ENCODE data around the gene BCAS1.

BCAS1 gene

DNA sequence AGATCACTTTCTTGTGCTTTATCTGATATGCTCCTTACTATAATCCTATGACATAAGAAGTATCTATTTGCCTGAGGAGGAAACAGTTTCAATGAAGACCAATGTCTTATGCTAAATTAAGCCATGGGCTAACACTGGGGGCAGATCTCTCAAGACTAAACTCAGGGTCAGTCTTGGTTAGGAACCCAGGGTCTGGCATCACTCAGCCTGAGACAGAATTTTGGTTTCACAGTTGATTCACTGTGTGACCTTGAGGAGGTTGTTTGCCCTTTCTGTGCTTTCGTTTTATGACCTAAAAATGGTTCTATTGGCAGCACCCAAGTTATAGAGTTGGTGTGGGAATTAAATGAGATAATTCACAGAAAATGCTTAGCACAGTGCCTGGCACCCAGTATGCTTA lies 4.9 kb upstream of the BCAS1 start:
- Histone ChIP-seq H3K36me3 (ENCODE audit: insufficient read depth, low read length) (no peaks in the 10 kb centered on the region), H3K9ac (ENCODE audit: low read depth, low read length) (no peak overlapping the region), H3K27me3 (ENCODE audit: insufficient read depth, low read length) (no peaks in the 10 kb centered on the region), H3K4me3 (ENCODE audit: low read length) (no peak overlapping the region), H3K27ac (ENCODE audit: low read depth, low read length) (no peak overlapping the region), H3K9me3 (ENCODE audit: insufficient read depth, low read depth, low read length) (no peaks in the 10 kb centered on the region), H3K4me1 (ENCODE audit: insufficient read depth, low read length) (peaks cover 5% of the 10 kb centered on the region; the same call in 1 of the 2 replicates)
- 80% methylated on average over 1 of the region's 1 CpG for WGBS

DNA sequence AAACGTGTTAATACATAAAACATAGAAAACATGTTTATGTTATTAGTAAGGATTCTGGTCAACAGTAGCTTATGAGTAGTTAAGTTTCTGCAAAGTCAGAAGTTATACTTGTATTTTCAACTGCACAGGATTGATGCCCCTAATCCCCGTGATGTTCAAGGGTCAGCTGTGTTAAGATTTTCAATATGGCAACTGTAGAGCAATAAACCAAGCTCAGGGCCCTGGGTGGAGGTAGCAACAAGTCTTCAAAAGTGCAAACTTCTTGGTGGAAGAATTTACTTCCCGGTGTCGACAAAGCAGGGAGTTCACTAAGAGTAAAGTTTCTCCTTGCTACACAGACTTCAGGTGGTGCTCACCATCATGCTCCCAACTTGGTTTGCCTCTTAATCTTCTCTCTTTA lies 4.1 kb upstream of the BCAS1 start:
- H3K4me3 ChIP-seq (ENCODE audit: low read length): no peak overlapping the region

DNA sequence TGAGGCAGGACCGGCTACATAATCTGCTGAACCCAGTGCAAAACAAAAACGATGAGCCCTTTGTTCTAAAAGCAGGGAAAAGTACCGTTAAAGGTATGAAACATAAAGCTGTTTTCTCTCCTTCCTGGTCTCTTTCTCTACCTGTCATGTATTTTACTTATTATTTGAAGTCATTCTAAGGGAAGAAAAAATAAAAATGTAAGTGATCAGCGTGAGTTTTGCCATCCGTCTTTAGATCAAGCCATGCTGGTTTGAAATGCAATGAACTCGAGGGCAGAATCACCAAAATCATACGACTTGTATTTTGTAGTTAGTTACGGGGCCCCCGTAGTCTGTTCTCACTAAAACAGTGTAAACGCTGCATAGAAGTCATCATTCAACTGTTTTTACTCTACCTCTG lies 2.9 kb upstream of the BCAS1 start:
- 94% methylated on average over 10 of the region's 10 CpGs for WGBS
- no peaks in the 10 kb centered on the region for H3K27me3 ChIP-seq (ENCODE audit: insufficient read depth, low read length)
- no peak overlapping the region for H3K9ac ChIP-seq (ENCODE audit: low read depth, low read length)
- H3K9me3 ChIP-seq (ENCODE audit: insufficient read depth, low read depth, low read length): no peaks in the 10 kb centered on the region
- no peaks in the 10 kb centered on the region for H3K36me3 ChIP-seq (ENCODE audit: insufficient read depth, low read length)
- H3K4me3 ChIP-seq (ENCODE audit: low read length): no peak overlapping the region
- peaks cover 25% of the 10 kb centered on the region for H3K4me1 ChIP-seq (ENCODE audit: insufficient read depth, low read length)
- no peak overlapping the region for H3K27ac ChIP-seq (ENCODE audit: low read depth, low read length)

More for the DNA sequence above, 4.1 kb upstream of the BCAS1 start:
- peaks cover 13% of the 10 kb centered on the region for H3K4me1 ChIP-seq (ENCODE audit: insufficient read depth, low read length)
- H3K9me3 ChIP-seq (ENCODE audit: insufficient read depth, low read depth, low read length): no peaks in the 10 kb centered on the region
- H3K27ac ChIP-seq (ENCODE audit: low read depth, low read length): no peak overlapping the region
- 96% methylated on average over 3 of the region's 4 CpGs for WGBS
- no peak overlapping the region for H3K9ac ChIP-seq (ENCODE audit: low read depth, low read length)
- H3K36me3 ChIP-seq (ENCODE audit: insufficient read depth, low read length): no peaks in the 10 kb centered on the region
- no peaks in the 10 kb centered on the region for H3K27me3 ChIP-seq (ENCODE audit: insufficient read depth, low read length)

DNA sequence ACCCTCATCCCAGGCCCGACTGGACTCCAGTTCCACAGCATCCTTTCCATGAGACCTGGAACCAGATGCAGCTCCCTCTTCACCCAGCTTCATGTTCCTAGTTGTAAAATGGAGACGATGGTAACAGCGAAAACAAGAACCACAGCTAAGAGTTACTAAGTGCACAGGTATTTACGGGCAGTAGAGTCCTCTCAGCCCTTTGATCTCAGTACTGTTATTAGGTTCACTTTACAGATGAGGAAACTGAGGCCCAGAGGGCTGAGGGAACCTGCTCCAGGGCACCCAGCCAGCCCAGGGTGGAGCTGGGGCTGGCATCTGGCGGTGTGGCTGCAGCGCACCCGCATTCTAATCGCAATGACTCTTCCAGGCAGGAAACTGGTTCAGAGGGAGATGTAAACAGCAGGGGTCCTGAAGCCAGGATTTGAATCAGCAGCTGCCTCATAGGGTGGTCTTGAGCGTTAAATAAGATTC lies 858 bp downstream of the BCAS1 start:
- Histone ChIP-seq H3K9ac (ENCODE audit: low read depth, low read length) (no peak overlapping the region), H3K9me3 (ENCODE audit: insufficient read depth, low read depth, low read length) (no peaks in the 10 kb centered on the region), H3K27ac (ENCODE audit: low read depth, low read length) (peak overlapping the region; percentile 12; the same call in 1 of the 2 replicates), H3K4me1 (ENCODE audit: insufficient read depth, low read length) (peaks cover 37% of the 10 kb centered on the region), H3K27me3 (ENCODE audit: insufficient read depth, low read length) (no peaks in the 10 kb centered on the region), H3K36me3 (ENCODE audit: insufficient read depth, low read length) (no peaks in the 10 kb centered on the region), H3K4me3 (ENCODE audit: low read length) (no peak overlapping the region)
- 54% methylated on average over 9 of the region's 9 CpGs for WGBS

DNA sequence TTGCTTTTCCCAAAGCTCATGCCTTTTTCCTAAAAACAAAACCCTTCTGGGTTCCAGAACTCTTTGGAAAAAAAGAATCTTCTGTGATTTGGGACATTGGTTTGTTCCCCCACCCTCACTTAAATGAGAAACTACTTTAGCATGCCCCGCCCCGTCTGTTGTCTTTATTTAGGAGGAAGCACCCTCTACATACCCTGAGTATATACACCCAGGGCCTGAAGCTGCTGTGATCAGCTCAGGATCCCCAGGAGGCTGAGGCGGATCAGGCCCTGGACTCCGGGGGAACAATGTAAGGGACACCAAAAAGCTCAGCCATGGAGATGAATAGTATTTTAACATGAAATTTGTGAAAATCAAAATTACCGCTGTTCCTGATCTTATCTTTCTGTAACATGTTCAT lies 1.4 kb downstream of the BCAS1 start:
- Histone ChIP-seq H3K27ac (ENCODE audit: low read depth, low read length) (peak overlapping the region; percentile 67), H3K9ac (ENCODE audit: low read depth, low read length) (0 out of 2 replicates have a peak overlapping the region, but pooled peaks have one; percentile 10), H3K4me1 (ENCODE audit: insufficient read depth, low read length) (peaks cover 37% of the 10 kb centered on the region), H3K4me3 (ENCODE audit: low read length) (no peak overlapping the region), H3K36me3 (ENCODE audit: insufficient read depth, low read length) (no peaks in the 10 kb centered on the region), H3K9me3 (ENCODE audit: insufficient read depth, low read depth, low read length) (no peaks in the 10 kb centered on the region), H3K27me3 (ENCODE audit: insufficient read depth, low read length) (no peaks in the 10 kb centered on the region)
- 67% methylated on average over 5 of the region's 5 CpGs for WGBS

DNA sequence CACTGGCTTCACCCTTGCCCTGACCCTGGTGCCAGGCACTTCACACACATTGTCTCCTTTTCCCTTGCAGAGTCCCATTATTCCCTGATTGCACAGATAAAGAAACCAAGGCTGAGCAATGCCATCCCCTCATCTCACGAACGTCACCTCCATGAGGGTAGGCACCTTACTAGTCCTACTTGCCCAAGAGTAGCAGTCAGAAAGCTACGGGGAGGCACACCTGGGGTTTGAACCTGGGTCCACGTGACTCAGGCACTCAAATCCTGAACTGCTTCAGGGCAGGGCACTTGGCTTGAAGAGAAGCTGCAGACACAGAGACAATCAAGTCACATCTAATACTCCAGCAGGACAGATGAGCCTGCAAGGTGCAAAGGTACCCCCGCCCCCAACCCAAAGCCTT lies 1.9 kb downstream of the BCAS1 start:
- Histone ChIP-seq H3K4me1 (ENCODE audit: insufficient read depth, low read length) (peaks cover 37% of the 10 kb centered on the region), H3K9me3 (ENCODE audit: insufficient read depth, low read depth, low read length) (no peaks in the 10 kb centered on the region), H3K27me3 (ENCODE audit: insufficient read depth, low read length) (no peaks in the 10 kb centered on the region), H3K36me3 (ENCODE audit: insufficient read depth, low read length) (no peaks in the 10 kb centered on the region), H3K9ac (ENCODE audit: low read depth, low read length) (0 out of 2 replicates have a peak overlapping the region, but pooled peaks have one; percentile 10), H3K27ac (ENCODE audit: low read depth, low read length) (peak overlapping the region; percentile 67), H3K4me3 (ENCODE audit: low read length) (no peak overlapping the region)
- 65% methylated on average over 5 of the region's 5 CpGs for WGBS

DNA sequence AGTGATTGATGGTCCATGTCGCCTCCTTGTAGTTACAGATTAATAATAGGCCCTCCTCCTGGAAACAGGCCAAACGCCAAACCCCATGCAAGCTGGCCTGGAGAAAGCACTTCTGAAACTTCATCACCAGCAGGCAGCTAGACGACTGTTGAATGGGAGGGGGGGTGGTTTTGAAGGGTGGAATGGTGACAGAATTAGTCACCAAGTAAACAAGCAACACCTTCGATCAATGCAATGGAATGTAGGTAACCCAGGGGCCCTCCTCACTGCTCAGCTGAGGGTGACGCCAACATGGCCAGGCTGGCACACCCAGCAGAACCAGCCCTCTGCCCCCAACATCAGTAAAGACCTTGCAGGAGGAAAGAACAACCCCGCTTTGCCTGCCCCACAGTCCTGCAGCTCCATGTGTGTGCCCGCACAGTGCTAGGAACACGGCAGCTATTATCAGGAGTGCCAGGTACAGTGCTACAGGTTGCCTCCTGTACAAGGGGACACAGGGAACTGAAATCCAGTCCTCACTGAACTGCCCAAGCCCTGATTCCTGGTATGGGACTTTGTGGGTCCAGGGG lies 2.7 kb downstream of the BCAS1 start:
- WGBS: 75% methylated on average over 8 of the region's 8 CpGs
- Histone ChIP-seq H3K36me3 (ENCODE audit: insufficient read depth, low read length) (no peaks in the 10 kb centered on the region), H3K27ac (ENCODE audit: low read depth, low read length) (no peak overlapping the region), H3K4me3 (ENCODE audit: low read length) (no peak overlapping the region), H3K4me1 (ENCODE audit: insufficient read depth, low read length) (peaks cover 37% of the 10 kb centered on the region), H3K9ac (ENCODE audit: low read depth, low read length) (no peak overlapping the region), H3K27me3 (ENCODE audit: insufficient read depth, low read length) (no peaks in the 10 kb centered on the region), H3K9me3 (ENCODE audit: insufficient read depth, low read depth, low read length) (no peaks in the 10 kb centered on the region)

DNA sequence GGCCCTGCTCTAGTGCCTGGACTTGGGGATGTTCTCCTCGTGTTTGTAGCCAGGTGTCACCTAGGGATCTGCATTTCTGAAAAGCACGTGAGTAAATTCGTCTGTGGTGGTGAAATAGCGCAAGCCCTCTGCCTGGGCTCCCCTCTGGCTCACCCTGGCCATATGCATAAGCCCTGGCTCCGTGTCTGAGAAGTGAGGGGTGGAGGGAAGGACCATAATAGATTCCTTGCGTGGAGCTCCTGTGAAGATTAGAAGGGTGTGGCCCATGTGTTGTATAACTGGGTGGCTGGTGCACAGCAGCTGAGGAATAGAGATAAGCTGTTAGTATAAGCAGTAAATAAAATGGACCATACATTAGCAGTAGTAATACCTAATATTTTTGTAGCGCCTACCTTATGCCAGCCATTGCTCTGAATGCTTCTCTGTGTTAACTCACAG lies 4.8 kb downstream of the BCAS1 start:
- Histone ChIP-seq H3K27me3 (ENCODE audit: insufficient read depth, low read length) (no peaks in the 10 kb centered on the region), H3K9ac (ENCODE audit: low read depth, low read length) (no peak overlapping the region), H3K36me3 (ENCODE audit: insufficient read depth, low read length) (no peaks in the 10 kb centered on the region), H3K9me3 (ENCODE audit: insufficient read depth, low read depth, low read length) (no peaks in the 10 kb centered on the region), H3K4me1 (ENCODE audit: insufficient read depth, low read length) (peaks cover 35% of the 10 kb centered on the region), H3K4me3 (ENCODE audit: low read length) (no peak overlapping the region), H3K27ac (ENCODE audit: low read depth, low read length) (no peak overlapping the region)
- WGBS: 75% methylated on average over 7 of the region's 7 CpGs

DNA sequence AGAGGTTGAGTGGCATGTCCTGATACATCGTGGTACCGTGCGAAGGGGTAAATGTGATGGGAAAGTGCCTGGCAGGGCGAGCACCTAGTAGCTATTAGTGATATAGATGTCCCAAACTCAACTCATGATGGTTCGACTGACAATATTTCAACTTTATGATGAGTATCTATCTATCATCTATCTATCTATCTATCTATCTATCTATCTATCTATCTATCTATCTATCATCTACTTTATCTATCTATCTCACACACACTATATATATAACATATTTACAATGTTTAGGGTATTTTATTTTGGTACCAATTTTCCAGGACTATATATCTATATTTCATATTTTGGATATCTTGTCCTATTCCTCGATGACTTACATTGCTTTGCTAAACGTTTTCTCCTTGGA lies 5.5 kb downstream of the BCAS1 start:
- Histone ChIP-seq H3K36me3 (ENCODE audit: insufficient read depth, low read length) (no peaks in the 10 kb centered on the region), H3K27ac (ENCODE audit: low read depth, low read length) (no peak overlapping the region), H3K9me3 (ENCODE audit: insufficient read depth, low read depth, low read length) (no peaks in the 10 kb centered on the region), H3K27me3 (ENCODE audit: insufficient read depth, low read length) (no peaks in the 10 kb centered on the region), H3K4me3 (ENCODE audit: low read length) (no peak overlapping the region), H3K9ac (ENCODE audit: low read depth, low read length) (no peak overlapping the region), H3K4me1 (ENCODE audit: insufficient read depth, low read length) (peaks cover 28% of the 10 kb centered on the region)
- WGBS: 82% methylated on average over 7 of the region's 7 CpGs

DNA sequence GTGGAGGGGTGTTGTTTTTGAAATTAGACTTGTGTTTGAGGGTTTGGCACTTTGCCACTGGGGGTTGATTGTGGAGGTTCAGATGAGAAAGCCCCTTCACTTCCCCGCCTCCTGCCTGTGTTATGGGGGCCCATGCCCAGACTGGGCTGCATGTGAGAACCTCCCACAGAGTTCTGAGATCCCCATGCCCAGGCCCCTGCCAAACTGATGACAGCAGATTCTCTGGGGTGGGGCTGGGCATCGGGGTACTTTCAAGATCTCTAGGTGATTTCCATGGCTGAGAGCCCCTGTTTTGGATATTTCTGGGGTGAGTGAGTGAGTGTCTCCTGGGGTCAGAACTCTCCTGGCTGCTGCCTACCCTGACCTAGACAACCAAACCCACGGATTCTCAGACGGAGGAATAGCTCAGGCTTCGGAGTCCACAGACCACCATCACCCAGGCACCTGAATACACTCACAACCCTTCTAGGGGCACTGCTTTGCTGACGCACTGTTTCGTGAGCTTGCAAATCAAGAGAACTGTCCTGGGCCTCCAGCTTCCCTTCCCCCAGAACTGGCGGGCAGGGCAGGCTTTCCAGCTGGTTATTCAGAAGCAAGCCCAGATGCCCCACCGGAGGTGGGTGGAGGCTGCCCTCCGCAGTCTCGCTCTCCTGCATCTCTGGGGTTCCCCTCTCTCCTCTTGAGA lies 6.3 kb downstream of the BCAS1 start:
- no peak overlapping the region for H3K4me3 ChIP-seq (ENCODE audit: low read length)
- no peaks in the 10 kb centered on the region for H3K9me3 ChIP-seq (ENCODE audit: insufficient read depth, low read depth, low read length)
- no peaks in the 10 kb centered on the region for H3K27me3 ChIP-seq (ENCODE audit: insufficient read depth, low read length)
- H3K27ac ChIP-seq (ENCODE audit: low read depth, low read length): no peak overlapping the region
- H3K36me3 ChIP-seq (ENCODE audit: insufficient read depth, low read length): no peaks in the 10 kb centered on the region
- 77% methylated on average over 11 of the region's 11 CpGs for WGBS
- H3K9ac ChIP-seq (ENCODE audit: low read depth, low read length): no peak overlapping the region
- peaks cover 20% of the 10 kb centered on the region for H3K4me1 ChIP-seq (ENCODE audit: insufficient read depth, low read length)

DNA sequence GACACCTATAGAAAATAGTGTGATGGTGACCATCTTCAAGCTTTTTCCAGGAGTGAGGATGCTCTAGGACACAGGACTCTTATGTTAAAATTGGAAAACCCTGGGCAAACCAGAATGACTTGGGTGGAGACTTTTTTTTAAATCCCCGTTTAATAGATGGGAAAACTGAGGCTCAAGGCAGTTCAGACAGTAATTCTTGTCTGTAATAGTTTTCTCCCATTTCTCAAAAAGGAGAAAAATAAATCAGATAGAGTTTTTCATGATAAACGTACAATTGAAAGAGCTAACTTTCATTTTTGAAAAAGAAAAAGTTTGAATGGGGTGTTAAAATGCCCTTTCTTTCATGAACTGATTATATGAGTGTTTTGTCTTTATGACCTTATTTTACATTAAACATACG lies 6.8 kb downstream of the BCAS1 start:
- Histone ChIP-seq H3K36me3 (ENCODE audit: insufficient read depth, low read length) (no peaks in the 10 kb centered on the region), H3K4me3 (ENCODE audit: low read length) (no peak overlapping the region), H3K4me1 (ENCODE audit: insufficient read depth, low read length) (peaks cover 14% of the 10 kb centered on the region), H3K9me3 (ENCODE audit: insufficient read depth, low read depth, low read length) (no peaks in the 10 kb centered on the region), H3K27ac (ENCODE audit: low read depth, low read length) (no peak overlapping the region), H3K27me3 (ENCODE audit: insufficient read depth, low read length) (no peaks in the 10 kb centered on the region), H3K9ac (ENCODE audit: low read depth, low read length) (no peak overlapping the region)
- WGBS: 76% methylated on average over 3 of the region's 3 CpGs

All from HUES64 (cell line).